CD4-positive, alpha-beta T cell (primary cell): ENCODE results near the gene ADARB2. TPM values are rescaled to one million over a fixed set of nuclear protein-coding genes. Genes with fewer than 3 reads are reported as not detected.

Experiments used
- ATAC-seq: fragments of 200-7000 bp; cut with Tn5 transposase; one replicate; pipeline ENCODE4 v1.10.0; 2022; ENCODE audit warnings: mild to moderate bottlenecking; ENCODE audit not compliant: poor library complexity
- CTCF ChIA-PET: fragments of 350-600 bp; sonication (Branson Sonifier 250); formaldehyde crosslinking; loops from one replicate; lab custom pipeline; 2021; ENCODE audit warnings: antibody characterized with exemption, inconsistent platforms; lab: Charles Lee
- POLR2A ChIA-PET: fragments of 350-600 bp; sonication (Branson Sonifier 250); formaldehyde crosslinking; loops from one replicate; lab custom pipeline; 2021; ENCODE audit warnings: antibody characterized with exemption, inconsistent platforms; lab: Charles Lee
- DNase-seq, 14 experiments: peaks; one replicate each; pipeline ENCODE4 v3.0.0-alpha.2; 2013 to 2020; ENCODE audit warnings: mixed read lengths in 2 of 14
- H3K27ac ChIP-seq, 2 donors: one replicate each; pipeline versions ENCODE4 v1.5.1 to v1.7.0; 2013; ENCODE audit warnings: low read length in 2 of 2, low read depth in 1 of 2, mild to moderate bottlenecking in 1 of 2
- H3K27me3 ChIP-seq, 2 experiments: 1 replicate in 1 of 2; 2 replicates in 1 of 2; pipeline versions ENCODE4 v1.6.1 to v1.7.0; 2013; ENCODE audit warnings: low read length in 2 of 2, control low read depth in 1 of 2, mild to moderate bottlenecking in 1 of 2, moderate library complexity in 1 of 2; ENCODE audit not compliant: insufficient read depth in 2 of 2, control insufficient read depth in 1 of 2
- H3K36me3 ChIP-seq: one replicate; pipeline ENCODE4 v1.6.1; 2013; ENCODE audit warnings: low read length, control low read depth; ENCODE audit not compliant: insufficient read depth
- H3K4me1 ChIP-seq: one replicate; pipeline ENCODE4 v1.6.1; 2013; ENCODE audit warnings: low read length, control low read depth; ENCODE audit not compliant: insufficient read depth
- H3K4me3 ChIP-seq: one replicate; pipeline ENCODE4 v1.5.1; 2013; ENCODE audit warnings: mild to moderate bottlenecking, low read length, moderate library complexity
- H3K9me3 ChIP-seq, 2 experiments: 1 replicate in 1 of 2; 2 replicates in 1 of 2; pipeline versions ENCODE4 v1.6.1 to v1.7.0; 2013; ENCODE audit warnings: low read length in 2 of 2, mild to moderate bottlenecking in 2 of 2, control low read depth in 1 of 2, moderate library complexity in 1 of 2; ENCODE audit not compliant: control insufficient read depth in 1 of 2, insufficient read depth in 1 of 2
- H3K27ac Mint-ChIP-seq: one replicate; pipeline ENCODE4 v1.8.0; 2020; ENCODE audit warnings: mixed read lengths
- H3K27me3 Mint-ChIP-seq: one replicate; pipeline ENCODE4 v1.8.0; 2021; ENCODE audit warnings: mixed read lengths
- H3K36me3 Mint-ChIP-seq: one replicate; pipeline ENCODE4 v1.8.0; 2021; ENCODE audit warnings: low read depth, mixed read lengths
- H3K4me1 Mint-ChIP-seq: one replicate; pipeline ENCODE4 v1.8.0; 2021; ENCODE audit warnings: low read depth, mixed read lengths
- H3K4me3 Mint-ChIP-seq: one replicate; pipeline ENCODE4 v1.8.0; 2020; ENCODE audit warnings: mild to moderate bottlenecking, mixed read lengths
- H3K9me3 Mint-ChIP-seq: one replicate; pipeline ENCODE4 v1.8.0; 2020; ENCODE audit warnings: mixed read lengths
- CTCF ChIP-seq: fragments of 200-600 bp; IDR thresholded peaks from one replicate; pipeline ENCODE4 v1.8.0; 2022; ENCODE audit warnings: antibody characterized with exemption, mild to moderate bottlenecking
- intact Hi-C, 2 experiments: fragments of 100-400 bp; cut with DNase I in 1 of 2; cut with micrococcal nuclease in 1 of 2; formaldehyde crosslinking; loops; one replicate each; pipeline versions ENCODE4 v1.15.1 to v1.9.0; 2023 to 2025; cut with DNase I, micrococcal nuclease
- total RNA-seq, 174 experiments: library from RNA in 2 of 174; stranded (reverse) in 2 of 174; gene quantifications; one replicate each; pipeline ENCODE4 v1.2.3 and lab custom pipeline; 2021 to 2026

ADARB2 gene
- total RNA-seq, 2 experiments from 2014 or later, result 0.14 TPM; not detected in 1

- H3K27ac ChIP-seq, result no peak overlapping the region
- no peak overlapping the region for H3K27ac Mint-ChIP-seq
- H3K36me3 Mint-ChIP-seq, result no peaks in the 10 kb centered on the region
- no peaks in the 10 kb centered on the region for H3K27me3 ChIP-seq
- DNase-seq (no peak), ATAC-seq (no peak)
- no peak for TF ChIP-seq CTCF
- ChIA-PET POLR2A (no interaction called here), CTCF (no interaction called here)
- peaks cover 0 to 32% of the 10 kb centered on the region in 2 experiments for H3K9me3 ChIP-seq
- no peaks in the 10 kb centered on the region for H3K4me1 Mint-ChIP-seq
- H3K4me3 Mint-ChIP-seq, result no peak overlapping the region
- no peaks in the 10 kb centered on the region for H3K4me1 ChIP-seq
- no peaks in the 10 kb centered on the region for H3K36me3 ChIP-seq
- no peaks in the 10 kb centered on the region for H3K9me3 Mint-ChIP-seq
- intact Hi-C loops, result no loop called here
- peaks cover 5% of the 10 kb centered on the region for H3K27me3 Mint-ChIP-seq
- H3K4me3 ChIP-seq, result no peak overlapping the region
These were observed 184.9 kb downstream of the ADARB2 start for GRCh38 chr10:1552406-1552805.

DNA sequence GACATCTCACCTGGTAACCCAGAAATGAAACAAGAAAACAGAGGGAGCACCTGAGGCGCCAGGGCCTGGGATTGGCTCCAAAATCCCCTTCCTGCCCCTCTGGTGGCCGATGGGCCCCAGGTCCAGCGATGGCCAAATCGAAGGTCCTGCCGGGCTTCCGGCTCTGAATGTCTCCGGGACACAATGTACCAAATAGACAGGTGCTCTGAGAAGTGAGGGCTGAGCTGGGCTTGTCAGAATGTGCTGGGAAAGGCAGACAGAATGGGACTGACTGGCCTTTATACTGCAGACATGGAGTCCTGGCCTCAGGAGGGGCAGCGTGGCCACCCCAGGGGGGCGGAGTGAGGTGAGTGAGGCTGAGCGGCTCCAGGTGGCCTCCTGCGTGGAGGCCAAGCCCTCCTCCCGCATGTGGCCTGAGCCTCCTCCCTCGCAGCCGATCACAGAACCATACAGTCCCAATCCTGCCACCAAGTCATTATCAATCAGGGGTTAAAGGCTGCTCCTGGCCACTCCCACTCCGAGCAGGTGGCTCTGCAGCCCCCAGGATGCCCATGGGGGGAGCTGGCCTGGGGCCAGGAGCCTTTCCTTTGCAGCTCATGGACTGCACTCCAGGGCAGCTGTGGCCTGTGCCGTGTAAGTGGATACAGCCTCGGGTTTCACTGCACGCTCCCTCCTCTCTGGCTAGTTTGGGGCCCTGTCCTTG is 185.5 kb downstream of the ADARB2 start:
- H3K4me3 Mint-ChIP-seq, result no peak overlapping the region
- H3K36me3 Mint-ChIP-seq, result no peaks in the 10 kb centered on the region
- DNase-seq, result no peak
- H3K4me1 ChIP-seq, result no peaks in the 10 kb centered on the region
- TF ChIP-seq CTCF, result no peak
- ChIA-PET CTCF (no interaction called here), POLR2A (no interaction called here)
- H3K27me3 ChIP-seq, result no peaks in the 10 kb centered on the region
- intact Hi-C loops, result no loop called here
- H3K4me1 Mint-ChIP-seq, result no peaks in the 10 kb centered on the region
- ATAC-seq, result no peak
- H3K27me3 Mint-ChIP-seq, result peaks cover under 1% of the 10 kb centered on the region
- peaks cover 0 to 30% of the 10 kb centered on the region in 2 experiments for H3K9me3 ChIP-seq
- H3K36me3 ChIP-seq, result no peaks in the 10 kb centered on the region
- no peaks in the 10 kb centered on the region for H3K9me3 Mint-ChIP-seq
- H3K27ac ChIP-seq, result no peak overlapping the region
- H3K27ac Mint-ChIP-seq, result no peak overlapping the region
- no peak overlapping the region for H3K4me3 ChIP-seq

- CTCF ChIA-PET, result no interaction called here
- no peak overlapping the region for H3K27ac Mint-ChIP-seq
These were observed 186.7 kb downstream of the ADARB2 start for GRCh38 chr10:1550616-1551015.

More at GRCh38 chr10:1550616-1551015, 186.7 kb downstream of the ADARB2 start:
- peaks cover 0 to 30% of the 10 kb centered on the region in 2 experiments for H3K9me3 ChIP-seq
- POLR2A ChIA-PET, result no interaction called here
- Mint-ChIP-seq H3K4me1 (no peaks in the 10 kb centered on the region), H3K4me3 (no peak overlapping the region), H3K9me3 (no peaks in the 10 kb centered on the region), H3K27me3 (no peaks in the 10 kb centered on the region), H3K36me3 (no peaks in the 10 kb centered on the region)
- H3K27me3 ChIP-seq, result no peaks in the 10 kb centered on the region
- H3K4me3 ChIP-seq, result no peak overlapping the region
- DNase-seq (no peak), ATAC-seq (no peak)
- H3K27ac ChIP-seq, result no peak overlapping the region
- H3K4me1 ChIP-seq, result no peaks in the 10 kb centered on the region
- no peaks in the 10 kb centered on the region for H3K36me3 ChIP-seq
- intact Hi-C loops, result no loop called here
- TF ChIP-seq CTCF, result no peak
